CD4-positive, alpha-beta T cell treated with Interleukin-2 at 100 ng/mL for 4 hours (primary cell): ENCODE results near the gene PLPP1.
"Not testable (repeated sequence)": the region's sequence is repeated elsewhere in the genome, so short reads cannot be mapped to it uniquely, and the experiment has no call there.

ENCODE experiments used
- DNase-seq: peaks from one replicate; pipeline ENCODE4 v3.0.0-alpha.2; 2020; ENCODE audit warnings: low spot score

Gene PLPP1

GRCh38 chr5:55503917-55504316 is 30.8 kb downstream of the PLPP1 start:
- DNase-seq = not testable (repeated sequence)

DNA sequence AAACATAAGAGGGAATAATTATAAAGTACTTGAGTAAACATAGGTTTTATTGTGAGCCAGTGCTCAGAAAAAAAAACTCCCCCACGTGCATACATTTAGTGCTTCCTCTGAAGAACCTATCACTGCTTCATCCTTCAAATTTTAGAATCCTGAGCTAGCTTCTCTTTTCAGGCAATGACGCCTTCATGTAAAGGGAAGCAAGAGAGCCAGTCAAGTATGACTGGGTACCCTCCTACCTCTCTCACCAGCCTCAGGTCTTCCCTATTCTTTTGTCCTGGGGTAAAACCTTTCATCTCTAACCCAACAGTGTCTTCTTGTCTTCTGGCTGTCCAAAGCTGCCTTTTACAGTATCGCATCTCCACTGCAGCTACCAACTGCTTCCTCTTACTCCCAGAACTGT is 32.0 kb downstream of the PLPP1 start:
- DNase-seq = no peak

GRCh38 chr5:55498457-55498856 is 36.3 kb downstream of the PLPP1 start:
- no peak for DNase-seq

DNA sequence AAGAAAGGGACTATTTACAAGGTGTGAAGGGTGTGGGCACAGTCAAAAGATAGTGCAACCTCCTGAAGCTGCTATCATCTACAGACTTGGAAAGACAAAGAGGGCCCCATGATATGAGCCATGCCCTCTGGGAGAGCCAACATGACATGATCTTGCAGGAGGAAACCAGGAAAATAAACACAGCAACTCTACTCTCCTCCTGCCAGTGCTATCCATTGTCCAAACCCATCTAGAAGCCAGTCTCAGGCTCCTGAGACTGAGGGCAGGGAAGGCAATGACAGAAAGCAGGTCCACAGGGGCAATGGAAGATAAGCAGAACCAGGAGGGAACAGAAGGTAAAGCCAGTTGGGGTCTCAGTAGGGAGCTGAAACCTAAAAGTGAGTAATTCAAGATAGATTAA is 37.1 kb downstream of the PLPP1 start:
- DNase-seq = no peak

- no peak for DNase-seq
Measured at GRCh38 chr5:55495216-55495615, 39.5 kb downstream of the PLPP1 start.

- no peak for DNase-seq
Measured at GRCh38 chr5:55492449-55492848, 42.3 kb downstream of the PLPP1 start.

- DNase-seq = no peak
Measured at GRCh38 chr5:55485073-55485472, 49.7 kb downstream of the PLPP1 start.

GRCh38 chr5:55484531-55484930 is 50.2 kb downstream of the PLPP1 start:
- no peak for DNase-seq

- DNase-seq = no peak
Measured at GRCh38 chr5:55483885-55484284, 50.9 kb downstream of the PLPP1 start.

DNA sequence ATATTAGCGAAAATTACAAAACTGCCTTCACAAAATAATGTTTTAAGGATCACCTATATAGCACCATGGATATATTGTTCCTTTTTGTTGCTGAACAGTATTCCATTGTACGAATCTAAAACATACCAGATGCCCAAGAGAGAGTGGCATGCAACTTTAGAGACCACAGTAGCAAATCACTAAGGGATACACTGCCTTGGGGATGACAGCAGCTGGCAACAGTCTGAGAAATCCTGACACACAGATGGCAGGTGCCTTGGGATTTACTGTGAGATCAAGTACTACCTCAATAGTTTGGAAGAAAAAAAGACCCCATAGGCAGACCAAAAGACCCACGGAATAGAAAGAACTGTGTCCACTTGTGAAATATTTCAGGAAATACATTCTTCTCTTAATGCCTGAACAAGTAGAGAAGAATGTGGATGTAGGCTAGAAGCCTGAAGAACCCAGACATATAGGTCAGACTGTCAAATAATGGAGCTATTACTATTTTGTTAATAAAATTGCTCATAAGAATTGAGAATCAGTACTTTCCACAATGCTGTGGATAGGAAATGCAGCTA is 53.4 kb downstream of the PLPP1 start:
- DNase-seq = no peak

DNA sequence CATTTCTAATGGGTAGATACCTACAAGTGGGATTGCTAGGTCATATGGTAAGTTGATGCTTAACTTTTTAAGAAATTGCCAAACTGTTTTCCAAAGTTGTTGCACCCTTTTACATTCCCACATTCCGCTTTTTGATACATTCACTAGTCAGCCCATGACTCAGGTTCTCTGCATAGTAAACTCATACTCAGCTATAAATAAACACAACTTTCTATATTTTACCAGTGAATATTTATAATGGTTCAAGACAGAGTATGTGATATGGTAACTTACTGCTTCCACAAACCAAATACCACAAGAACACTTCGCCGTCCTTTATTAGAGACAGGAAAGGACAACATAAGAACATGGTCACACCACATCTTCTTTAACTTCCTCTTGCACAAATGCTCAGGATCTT is 54.0 kb downstream of the PLPP1 start:
- no peak for DNase-seq

GRCh38 chr5:55472642-55473041 is 62.1 kb downstream of the PLPP1 start:
- no peak for DNase-seq

- DNase-seq = no peak
Measured at GRCh38 chr5:55471468-55471867, 63.3 kb downstream of the PLPP1 start.

DNA sequence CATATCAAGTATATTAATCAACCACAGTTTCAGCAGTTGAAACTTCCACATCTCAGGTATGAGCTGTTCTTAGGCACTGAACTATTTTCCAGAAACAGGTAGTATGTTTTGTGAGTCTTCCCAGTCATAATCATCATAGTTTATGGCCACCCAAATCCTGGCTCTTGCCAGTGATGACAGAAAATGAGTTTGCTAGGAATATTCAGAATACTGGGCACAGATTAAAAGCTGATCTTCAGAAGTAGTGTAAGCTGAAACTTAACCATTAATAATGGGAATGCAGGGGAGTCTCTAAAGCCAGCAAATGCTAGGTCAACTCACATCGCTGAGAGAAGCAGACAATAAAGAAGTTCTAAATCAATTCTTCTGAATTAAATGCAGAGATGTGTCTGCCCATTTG is 64.5 kb downstream of the PLPP1 start:
- DNase-seq = no peak

- DNase-seq = no peak
Measured at GRCh38 chr5:55469839-55470238, 64.9 kb downstream of the PLPP1 start.

- no peak for DNase-seq
Measured at GRCh38 chr5:55467862-55468551, 66.8 kb downstream of the PLPP1 start.

GRCh38 chr5:55463613-55464012 is 71.2 kb downstream of the PLPP1 start:
- no peak for DNase-seq

GRCh38 chr5:55459572-55459971 is 75.2 kb downstream of the PLPP1 start:
- no peak for DNase-seq

GRCh38 chr5:55456216-55456895 is 78.4 kb downstream of the PLPP1 start:
- no peak for DNase-seq

GRCh38 chr5:55454282-55454681 is 80.5 kb downstream of the PLPP1 start:
- no peak for DNase-seq

DNA sequence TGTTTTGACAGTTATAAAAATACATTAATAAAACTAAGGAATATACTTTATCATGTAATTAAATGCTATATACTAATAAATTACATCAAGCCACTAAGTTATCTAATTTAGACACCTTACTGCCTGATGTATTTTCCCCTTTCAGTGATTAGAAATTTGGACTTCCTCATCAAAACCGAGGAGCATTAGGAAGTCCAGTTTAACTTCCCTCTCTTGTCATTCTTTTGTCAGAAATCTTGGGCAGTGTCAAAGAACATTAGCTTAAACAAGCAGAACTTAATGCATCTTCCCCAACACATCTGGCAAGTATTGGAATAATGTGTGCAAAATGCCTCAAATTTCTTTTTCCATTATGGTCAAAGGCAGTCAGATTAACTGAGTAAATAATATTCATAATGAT is 81.6 kb downstream of the PLPP1 start:
- DNase-seq = no peak

- no peak for DNase-seq
Measured at GRCh38 chr5:55451976-55452375, 82.8 kb downstream of the PLPP1 start.

- no peak for DNase-seq
Measured at GRCh38 chr5:55450050-55450765, 84.6 kb downstream of the PLPP1 start.
